B cell (primary cell): ENCODE results near the gene ERBB4.

Source experiments
- EZH2 ChIP-seq: IDR thresholded peaks from 2 replicates; pipeline ENCODE4 v1.6.1; 2012; ENCODE audit warnings: borderline replicate concordance, low read depth, mild to moderate bottlenecking, moderate library complexity, low read length; ENCODE audit not compliant: insufficient read depth, poor library complexity, severe bottlenecking
- TF ChIP-seq, protein P1 (sequence below): fragments of 200-600 bp; IDR thresholded peaks from one replicate; pipeline ENCODE4 v1.8.0; 2022; ENCODE audit warnings: antibody characterized with exemption, mild to moderate bottlenecking

GRCh38 chr2:211798868-211799267 lies 739.7 kb downstream of the ERBB4 start:
- TF ChIP-seq, protein P1, sequence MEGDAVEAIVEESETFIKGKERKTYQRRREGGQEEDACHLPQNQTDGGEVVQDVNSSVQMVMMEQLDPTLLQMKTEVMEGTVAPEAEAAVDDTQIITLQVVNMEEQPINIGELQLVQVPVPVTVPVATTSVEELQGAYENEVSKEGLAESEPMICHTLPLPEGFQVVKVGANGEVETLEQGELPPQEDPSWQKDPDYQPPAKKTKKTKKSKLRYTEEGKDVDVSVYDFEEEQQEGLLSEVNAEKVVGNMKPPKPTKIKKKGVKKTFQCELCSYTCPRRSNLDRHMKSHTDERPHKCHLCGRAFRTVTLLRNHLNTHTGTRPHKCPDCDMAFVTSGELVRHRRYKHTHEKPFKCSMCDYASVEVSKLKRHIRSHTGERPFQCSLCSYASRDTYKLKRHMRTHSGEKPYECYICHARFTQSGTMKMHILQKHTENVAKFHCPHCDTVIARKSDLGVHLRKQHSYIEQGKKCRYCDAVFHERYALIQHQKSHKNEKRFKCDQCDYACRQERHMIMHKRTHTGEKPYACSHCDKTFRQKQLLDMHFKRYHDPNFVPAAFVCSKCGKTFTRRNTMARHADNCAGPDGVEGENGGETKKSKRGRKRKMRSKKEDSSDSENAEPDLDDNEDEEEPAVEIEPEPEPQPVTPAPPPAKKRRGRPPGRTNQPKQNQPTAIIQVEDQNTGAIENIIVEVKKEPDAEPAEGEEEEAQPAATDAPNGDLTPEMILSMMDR: no peak
- no peak for TF ChIP-seq EZH2
